H9 (cell line): Measurements from ENCODE around the gene PCNX2. TPM values are rescaled to one million over a fixed set of nuclear protein-coding genes. Genes with fewer than 3 reads are reported as not detected.

Source experiments
- DNase-seq: peaks from one replicate; pipeline ENCODE4 v3.0.0-alpha.2; 2017
- H2AFZ ChIP-seq: one replicate; pipeline ENCODE4 v1.6.1; 2013; ENCODE audit warnings: mild to moderate bottlenecking, low read length, control low read depth, moderate library complexity
- H2AK5ac ChIP-seq: 2 replicates; pipeline ENCODE4 v1.6.1; 2013; ENCODE audit warnings: low read length, control low read depth, mixed read lengths; ENCODE audit not compliant: insufficient read length
- H2BK120ac ChIP-seq: one replicate; pipeline ENCODE4 v1.6.1; 2013; ENCODE audit warnings: low read depth, mild to moderate bottlenecking, low read length, control low read depth, inconsistent platforms; ENCODE audit not compliant: poor library complexity, severe bottlenecking
- H2BK12ac ChIP-seq: 2 replicates; pipeline ENCODE4 v1.6.1; 2013; ENCODE audit warnings: low read length, control low read depth, mixed read lengths, low read depth; ENCODE audit not compliant: insufficient read length
- H2BK15ac ChIP-seq: 2 replicates; pipeline ENCODE4 v1.6.1; 2013; ENCODE audit warnings: low read depth, low read length, control low read depth
- H2BK20ac ChIP-seq: one replicate; pipeline ENCODE4 v1.6.1; 2013; ENCODE audit warnings: low read depth, mild to moderate bottlenecking, low read length, control low read depth, inconsistent platforms; ENCODE audit not compliant: poor library complexity, severe bottlenecking
- H2BK5ac ChIP-seq: 2 replicates; pipeline ENCODE4 v1.6.1; 2013; ENCODE audit warnings: low read length, control low read depth, mixed read lengths; ENCODE audit not compliant: insufficient read length
- H3K14ac ChIP-seq: 2 replicates; pipeline ENCODE4 v1.6.1; 2013; ENCODE audit warnings: low read length, control low read depth; ENCODE audit not compliant: insufficient read depth
- H3K18ac ChIP-seq: 2 replicates; pipeline ENCODE4 v1.6.1; 2013; ENCODE audit warnings: low read depth, mild to moderate bottlenecking, mixed read lengths, low read length, control low read depth; ENCODE audit not compliant: insufficient read length
- H3K23ac ChIP-seq: 2 replicates; pipeline ENCODE4 v1.6.1; 2013; ENCODE audit warnings: low read length, control low read depth, mixed read lengths, low read depth; ENCODE audit not compliant: insufficient read length
- H3K23me2 ChIP-seq: 2 replicates; pipeline ENCODE4 v1.6.1; 2013; ENCODE audit warnings: low read depth, mild to moderate bottlenecking, mixed read lengths, low read length, control low read depth; ENCODE audit not compliant: insufficient read length, poor library complexity, severe bottlenecking
- H3K27ac ChIP-seq: 2 replicates; pipeline ENCODE4 v1.5.1; 2013; ENCODE audit warnings: low read length, control low read depth, mixed read lengths, low read depth; ENCODE audit not compliant: insufficient read length
- H3K27me3 ChIP-seq: 2 replicates; pipeline ENCODE4 v1.6.1; 2013; ENCODE audit warnings: low read length, control low read depth, inconsistent platforms; ENCODE audit not compliant: insufficient read depth
- H3K4ac ChIP-seq: 2 replicates; pipeline ENCODE4 v1.6.1; 2013; ENCODE audit warnings: low read depth, mild to moderate bottlenecking, control low read depth, inconsistent platforms, low read length, moderate library complexity
- H3K4me1 ChIP-seq: 2 replicates; pipeline ENCODE4 v1.6.1; 2013; ENCODE audit warnings: low read length, control low read depth, inconsistent platforms; ENCODE audit not compliant: insufficient read depth
- H3K4me2 ChIP-seq: 2 replicates; pipeline ENCODE4 v1.6.1; 2013; ENCODE audit warnings: low read length, control low read depth, mixed read lengths; ENCODE audit not compliant: insufficient read length, insufficient read depth
- H3K56ac ChIP-seq: 2 replicates; pipeline ENCODE4 v1.6.1; 2013; ENCODE audit warnings: low read depth, mild to moderate bottlenecking, mixed read lengths, low read length, control low read depth; ENCODE audit not compliant: insufficient read length
- H3K79me1 ChIP-seq: 2 replicates; pipeline ENCODE4 v1.6.1; 2013; ENCODE audit warnings: low read depth, mild to moderate bottlenecking, moderate library complexity, low read length, control low read depth, inconsistent platforms; ENCODE audit not compliant: insufficient read depth, poor library complexity, severe bottlenecking
- H3K79me2 ChIP-seq: 2 replicates; pipeline ENCODE4 v1.6.1; 2013; ENCODE audit warnings: low read length, control low read depth, inconsistent platforms; ENCODE audit not compliant: insufficient read depth
- H3K9ac ChIP-seq: 2 replicates; pipeline ENCODE4 v1.6.1; 2013; ENCODE audit warnings: low read length, control low read depth, mixed read lengths; ENCODE audit not compliant: insufficient read length; ENCODE audit errors: extremely low read depth
- H3K9me3 ChIP-seq: one replicate; pipeline ENCODE4 v1.6.1; 2013; ENCODE audit warnings: low read depth, low read length, inconsistent platforms; ENCODE audit not compliant: control insufficient read depth
- H3T11ph ChIP-seq: one replicate; pipeline ENCODE4 v1.6.1; 2013; ENCODE audit warnings: mild to moderate bottlenecking, low read length, control low read depth, inconsistent platforms
- H4K20me1 ChIP-seq: one replicate; pipeline ENCODE4 v1.6.1; 2013; ENCODE audit not compliant: control insufficient read depth, insufficient read length, insufficient read depth
- H4K5ac ChIP-seq: 2 replicates; pipeline ENCODE4 v1.6.1; 2013; ENCODE audit warnings: low read depth, mild to moderate bottlenecking, mixed read lengths, low read length, control low read depth; ENCODE audit not compliant: insufficient read length
- H4K8ac ChIP-seq: replicated peaks from 2 replicates; pipeline ENCODE4 v1.6.1; 2013; ENCODE audit warnings: low read length, control low read depth, mixed read lengths, low read depth; ENCODE audit not compliant: insufficient read length
- H4K91ac ChIP-seq: 2 replicates; pipeline ENCODE4 v1.6.1; 2013; ENCODE audit warnings: low read depth, mild to moderate bottlenecking, moderate library complexity, mixed read lengths, low read length, control low read depth; ENCODE audit not compliant: insufficient read length
- H3K27ac Mint-ChIP-seq, 3 experiments: 2 replicates in 2 of 3; 3 replicates in 1 of 3; pipeline ENCODE4 v1.8.0; 2020 to 2021; ENCODE audit warnings: mixed read lengths in 3 of 3, mild to moderate bottlenecking in 1 of 3, moderate library complexity in 1 of 3
- H3K27me3 Mint-ChIP-seq: 2 replicates; pipeline ENCODE4 v1.8.0; 2021; ENCODE audit warnings: low read depth, mild to moderate bottlenecking, moderate library complexity, mixed read lengths
- H3K36me3 Mint-ChIP-seq, 3 experiments: 2 replicates in 2 of 3; 3 replicates in 1 of 3; pipeline ENCODE4 v1.8.0; 2020 to 2021; ENCODE audit warnings: low read depth in 3 of 3, mixed read lengths in 3 of 3; ENCODE audit not compliant: insufficient read depth in 1 of 3
- H3K4me1 Mint-ChIP-seq, 2 experiments: 2 replicates each; pipeline ENCODE4 v1.8.0; 2020; ENCODE audit warnings: mixed read lengths in 2 of 2
- H3K4me3 Mint-ChIP-seq, 2 experiments: 2 replicates in 1 of 2; 3 replicates in 1 of 2; pipeline ENCODE4 v1.8.0; 2020 to 2021; ENCODE audit warnings: mild to moderate bottlenecking in 2 of 2, mixed read lengths in 2 of 2, moderate library complexity in 1 of 2
- H3K9me3 Mint-ChIP-seq, 2 experiments: 2 replicates in 1 of 2; 3 replicates in 1 of 2; pipeline ENCODE4 v1.8.0; 2020; ENCODE audit warnings: mild to moderate bottlenecking in 2 of 2, mixed read lengths in 2 of 2, moderate library complexity in 1 of 2
- WGBS: extraction: QIAGEN DNeasy Blood & Tissue Kit; methylation state at CpG from one replicate; pipeline ENCODE4 v1.1.7; 2013; ENCODE audit warnings: missing lambda C conversion rate, low lambda C conversion rate, mixed read lengths; ENCODE audit not compliant: insufficient read length; ENCODE audit errors: extremely low coverage; 5-methylcytosine and 5-hydroxymethylcytosine counted together
- total RNA-seq: library from RNA; stranded (reverse); gene quantifications from 2 replicates; pipeline ENCODE4 v1.2.1, GENCODE V29; 2021
- TF ChIP-seq, protein P1 (sequence below): fragments of 200-600 bp; sonication (generic); conservative IDR thresholded peaks from 3 replicates; pipeline ENCODE4 v1.8.0; 2021; ENCODE audit warnings: antibody characterized with exemption, mild to moderate bottlenecking

PCNX2 gene
- total RNA-seq, 1 experiment from 2014 or later = 45.1 TPM

- H3K79me2 ChIP-seq = no peaks in the 10 kb centered on the region
- H3K4me2 ChIP-seq = no peak overlapping the region
- H3K9me3 Mint-ChIP-seq = peaks cover 20 to 24% of the 10 kb centered on the region in 2 experiments
- no peak overlapping the region for H2BK5ac ChIP-seq
- H3K23me2 ChIP-seq = no peaks in the 10 kb centered on the region
- H3K4me1 ChIP-seq = no peaks in the 10 kb centered on the region
- H2BK15ac ChIP-seq = no peak overlapping the region
- no peak overlapping the region for H3K4ac ChIP-seq
- H3K79me1 ChIP-seq = no peaks in the 10 kb centered on the region
- no peaks in the 10 kb centered on the region for H3K27me3 ChIP-seq
- H3K36me3 Mint-ChIP-seq = peaks cover 53 to 59% (median 55%) of the 10 kb centered on the region in 3 experiments
- no peak overlapping the region for H3T11ph ChIP-seq
- TF ChIP-seq, protein P1, sequence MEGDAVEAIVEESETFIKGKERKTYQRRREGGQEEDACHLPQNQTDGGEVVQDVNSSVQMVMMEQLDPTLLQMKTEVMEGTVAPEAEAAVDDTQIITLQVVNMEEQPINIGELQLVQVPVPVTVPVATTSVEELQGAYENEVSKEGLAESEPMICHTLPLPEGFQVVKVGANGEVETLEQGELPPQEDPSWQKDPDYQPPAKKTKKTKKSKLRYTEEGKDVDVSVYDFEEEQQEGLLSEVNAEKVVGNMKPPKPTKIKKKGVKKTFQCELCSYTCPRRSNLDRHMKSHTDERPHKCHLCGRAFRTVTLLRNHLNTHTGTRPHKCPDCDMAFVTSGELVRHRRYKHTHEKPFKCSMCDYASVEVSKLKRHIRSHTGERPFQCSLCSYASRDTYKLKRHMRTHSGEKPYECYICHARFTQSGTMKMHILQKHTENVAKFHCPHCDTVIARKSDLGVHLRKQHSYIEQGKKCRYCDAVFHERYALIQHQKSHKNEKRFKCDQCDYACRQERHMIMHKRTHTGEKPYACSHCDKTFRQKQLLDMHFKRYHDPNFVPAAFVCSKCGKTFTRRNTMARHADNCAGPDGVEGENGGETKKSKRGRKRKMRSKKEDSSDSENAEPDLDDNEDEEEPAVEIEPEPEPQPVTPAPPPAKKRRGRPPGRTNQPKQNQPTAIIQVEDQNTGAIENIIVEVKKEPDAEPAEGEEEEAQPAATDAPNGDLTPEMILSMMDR = no peak
- no peak overlapping the region for H3K14ac ChIP-seq
- no peak overlapping the region for H4K91ac ChIP-seq
- no peak overlapping the region for H2BK20ac ChIP-seq
- H3K27ac Mint-ChIP-seq = no peak overlapping the region
- no peak overlapping the region for H2BK120ac ChIP-seq
- H4K20me1 ChIP-seq = no peaks in the 10 kb centered on the region
- H4K5ac ChIP-seq = no peak overlapping the region
- DNase-seq = no peak
- H3K4me1 Mint-ChIP-seq = no peaks in the 10 kb centered on the region
- no peak overlapping the region for H2BK12ac ChIP-seq
- no peak overlapping the region for H3K27ac ChIP-seq
- H4K8ac ChIP-seq = no peak overlapping the region
- no peak overlapping the region for H2AFZ ChIP-seq
- H3K56ac ChIP-seq = no peak overlapping the region
- no CpG with 5 or more reads among the region's 4 CpGs for WGBS
- no peak overlapping the region for H3K23ac ChIP-seq
- no peaks in the 10 kb centered on the region for H3K27me3 Mint-ChIP-seq
- no peaks in the 10 kb centered on the region for H3K9me3 ChIP-seq
- H3K18ac ChIP-seq = no peak overlapping the region
- H3K9ac ChIP-seq = no peak overlapping the region
- no peak overlapping the region for H2AK5ac ChIP-seq
- no peak overlapping the region for H3K4me3 Mint-ChIP-seq
These were observed 128.6 kb downstream of the PCNX2 start for GRCh38 chr1:233166896-233167295.
